ENCODE measurements around the gene PHYH.
"Not testable (repeated sequence)": the region's sequence is repeated elsewhere in the genome, so short reads cannot be mapped to it uniquely, and the experiment has no call there.

DNA sequence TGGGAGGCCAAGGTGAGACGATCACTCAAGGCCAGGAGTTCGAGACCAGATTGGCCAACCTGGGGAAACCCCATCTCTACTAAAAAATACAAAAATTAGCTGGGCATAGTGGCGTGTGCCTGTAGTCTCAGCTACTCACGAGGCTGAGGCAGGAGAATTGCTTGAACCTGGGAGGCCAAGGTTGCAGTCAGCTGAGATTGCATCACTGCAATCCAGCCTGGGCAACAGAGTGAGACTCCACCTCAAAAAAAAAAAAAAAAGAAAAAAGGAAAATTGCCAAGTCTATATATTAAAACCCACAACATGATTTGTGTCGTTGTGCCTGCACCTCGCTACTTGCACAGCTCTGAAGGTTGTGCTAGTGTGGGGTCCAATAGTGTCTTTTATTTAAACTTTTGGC, 17.5 kb downstream of the PHYH start:
- TF ChIP-seq CTCF (IDR thresholded peaks at IDR 0.05; ENCODE audit: insufficient read depth, low read length, poor library complexity, severe bottlenecking); EZH2phosphoT487 (conservative IDR thresholded peaks at IDR 0.05; ENCODE audit: low read length): not testable (repeated sequence)
